CD4-positive, CD25-positive, alpha-beta regulatory T cell (primary cell): ENCODE measurements around the gene NACC2. TPM values are rescaled to one million over a fixed set of nuclear protein-coding genes. Genes with fewer than 3 reads are reported as not detected.

Experiments
- ATAC-seq, 2 donors: fragments of 150-1000 bp; cut with Tn5 transposase; one replicate each; pipeline ENCODE4 v1.10.0; 2021; ENCODE audit warnings: low read depth in 2 of 2, moderate number of reproducible peaks in 2 of 2, moderate library complexity in 1 of 2
- DNase-seq, 3 donors: peaks; one replicate each; pipeline versions ENCODE4 v3.0.0 to v3.0.0-alpha.2; 2012 to 2022; ENCODE audit warnings: mixed read lengths in 1 of 3
- H3K27ac ChIP-seq: one replicate; pipeline ENCODE4 v1.7.0; 2013; ENCODE audit warnings: mild to moderate bottlenecking, low read length; ENCODE audit not compliant: insufficient read depth, poor library complexity, severe bottlenecking
- H3K27me3 ChIP-seq: one replicate; pipeline ENCODE4 v1.7.0; 2013; ENCODE audit warnings: low read length; ENCODE audit not compliant: control insufficient read depth, insufficient read depth
- H3K36me3 ChIP-seq: one replicate; pipeline ENCODE4 v1.7.0; 2013; ENCODE audit warnings: mild to moderate bottlenecking, low read length, moderate library complexity; ENCODE audit not compliant: control insufficient read depth, insufficient read depth
- H3K4me1 ChIP-seq: 2 replicates; pipeline ENCODE4 v1.7.0; 2013; ENCODE audit warnings: mild to moderate bottlenecking, low read length; ENCODE audit not compliant: insufficient read depth, control insufficient read depth, poor library complexity, severe bottlenecking
- H3K4me3 ChIP-seq: one replicate; pipeline ENCODE4 v1.7.0; 2013; ENCODE audit warnings: low read depth, mild to moderate bottlenecking, low read length, moderate library complexity
- H3K9me3 ChIP-seq, 2 experiments: 1 replicate in 1 of 2; 2 replicates in 1 of 2; pipeline ENCODE4 v1.7.0; 2013; ENCODE audit warnings: low read length in 2 of 2, mild to moderate bottlenecking in 1 of 2, moderate library complexity in 1 of 2; ENCODE audit not compliant: control insufficient read depth in 2 of 2
- H3K27ac Mint-ChIP-seq, 3 donors: one replicate each; pipeline ENCODE4 v1.8.0; 2020 to 2022; ENCODE audit warnings: mild to moderate bottlenecking in 3 of 3, mixed read lengths in 3 of 3, moderate library complexity in 2 of 3
- H3K27me3 Mint-ChIP-seq: one replicate; pipeline ENCODE4 v1.8.0; 2022; ENCODE audit warnings: mild to moderate bottlenecking, mixed read lengths
- H3K36me3 Mint-ChIP-seq: one replicate; pipeline ENCODE4 v1.8.0; 2020; ENCODE audit warnings: mixed read lengths
- H3K4me1 Mint-ChIP-seq, 4 donors: one replicate each; pipeline ENCODE4 v1.8.0; 2020 to 2022; ENCODE audit warnings: mixed read lengths in 4 of 4, mild to moderate bottlenecking in 1 of 4
- H3K4me3 Mint-ChIP-seq, 4 donors: one replicate each; pipeline ENCODE4 v1.8.0; 2020 to 2022; ENCODE audit warnings: mild to moderate bottlenecking in 4 of 4, mixed read lengths in 4 of 4, moderate library complexity in 3 of 4
- H3K9me3 Mint-ChIP-seq, 7 donors: one replicate each; pipeline ENCODE4 v1.8.0; 2020 to 2022; ENCODE audit warnings: mixed read lengths in 7 of 7, mild to moderate bottlenecking in 3 of 7, moderate library complexity in 2 of 7
- polyA plus RNA-seq, 4 donors: library from polyadenylated mRNA; unstranded; fragments of 300-500 nt; fragmentation: Illumina TruSeq; gene quantifications; one replicate each; pipeline ENCODE4 v1.2.3, GENCODE V29; 2021
- total RNA-seq: library from RNA; stranded (reverse); gene quantifications from one replicate; pipeline ENCODE4 v1.2.3, GENCODE V29; 2022

Gene NACC2
- total and polyA plus RNA-seq, 5 donors from 2014 or later = 0.76 to 4.8 (median 1.0) TPM

DNA sequence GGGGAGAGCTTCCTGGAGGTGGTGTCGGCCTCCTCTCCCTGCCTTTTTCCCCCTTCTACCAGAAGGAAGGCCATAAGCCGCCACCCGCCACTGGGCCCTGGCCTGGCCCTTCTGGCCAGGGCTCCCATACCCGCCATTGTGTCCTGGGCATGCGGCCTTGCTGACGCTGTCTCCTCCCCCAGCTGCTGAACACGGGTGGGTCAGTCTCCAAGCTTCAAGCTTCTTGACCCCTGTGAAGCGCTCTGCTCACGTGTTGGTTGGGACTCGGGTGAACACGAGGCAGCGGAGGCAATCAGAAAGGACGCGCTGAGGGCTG is 109.7 kb downstream of the NACC2 start:
- H3K9me3 Mint-ChIP-seq = no peaks in the 10 kb centered on the region
- H3K4me1 Mint-ChIP-seq = peaks cover 0 to 6% (median under 1%) of the 10 kb centered on the region in 4 donors
- Histone ChIP-seq H3K36me3 (no peaks in the 10 kb centered on the region), H3K4me3 (no peak overlapping the region), H3K9me3 (no peaks in the 10 kb centered on the region), H3K27ac (no peak overlapping the region), H3K4me1 (peaks cover 12% of the 10 kb centered on the region), H3K27me3 (no peaks in the 10 kb centered on the region)
- DNase-seq (no peak), ATAC-seq (no peak)
- H3K4me3 Mint-ChIP-seq = no peak overlapping the region
- H3K27me3 Mint-ChIP-seq = no peaks in the 10 kb centered on the region
- H3K27ac Mint-ChIP-seq = no peak overlapping the region
- no peaks in the 10 kb centered on the region for H3K36me3 Mint-ChIP-seq

DNA sequence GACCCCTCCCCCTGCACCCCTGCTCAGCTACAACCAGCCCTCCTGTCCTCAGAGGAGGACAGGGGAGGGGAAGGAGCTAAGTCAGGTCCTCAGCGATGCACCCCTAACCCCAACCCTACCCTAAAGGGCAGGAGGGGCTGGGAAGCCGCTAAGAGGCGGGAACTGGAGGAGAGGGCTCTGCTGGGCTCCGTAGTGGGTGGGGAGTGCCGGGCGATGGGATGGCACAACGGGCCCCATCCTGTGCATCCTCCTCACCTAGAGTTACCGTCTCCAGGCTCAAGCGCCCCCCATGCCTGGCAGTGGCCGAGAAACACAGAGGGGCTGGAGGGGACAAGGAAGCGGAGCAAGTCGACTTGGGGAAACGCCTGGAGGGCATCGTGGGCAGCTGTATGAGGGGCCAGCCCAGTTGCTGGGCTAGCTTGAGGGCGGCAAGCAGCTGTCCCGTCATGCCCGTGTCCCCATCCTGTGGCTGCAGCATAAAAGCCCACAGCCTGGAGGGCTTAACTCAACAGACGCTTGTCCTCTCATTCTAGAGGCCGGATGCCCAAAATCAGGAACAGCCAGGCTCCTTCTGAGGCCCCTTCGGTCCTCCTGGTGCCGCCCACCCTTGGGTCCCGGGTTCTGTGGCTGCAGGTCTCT is 110.9 kb downstream of the NACC2 start:
- no peaks in the 10 kb centered on the region for H3K36me3 Mint-ChIP-seq
- DNase-seq = no peak
- no peak overlapping the region for H3K27ac Mint-ChIP-seq

DNA sequence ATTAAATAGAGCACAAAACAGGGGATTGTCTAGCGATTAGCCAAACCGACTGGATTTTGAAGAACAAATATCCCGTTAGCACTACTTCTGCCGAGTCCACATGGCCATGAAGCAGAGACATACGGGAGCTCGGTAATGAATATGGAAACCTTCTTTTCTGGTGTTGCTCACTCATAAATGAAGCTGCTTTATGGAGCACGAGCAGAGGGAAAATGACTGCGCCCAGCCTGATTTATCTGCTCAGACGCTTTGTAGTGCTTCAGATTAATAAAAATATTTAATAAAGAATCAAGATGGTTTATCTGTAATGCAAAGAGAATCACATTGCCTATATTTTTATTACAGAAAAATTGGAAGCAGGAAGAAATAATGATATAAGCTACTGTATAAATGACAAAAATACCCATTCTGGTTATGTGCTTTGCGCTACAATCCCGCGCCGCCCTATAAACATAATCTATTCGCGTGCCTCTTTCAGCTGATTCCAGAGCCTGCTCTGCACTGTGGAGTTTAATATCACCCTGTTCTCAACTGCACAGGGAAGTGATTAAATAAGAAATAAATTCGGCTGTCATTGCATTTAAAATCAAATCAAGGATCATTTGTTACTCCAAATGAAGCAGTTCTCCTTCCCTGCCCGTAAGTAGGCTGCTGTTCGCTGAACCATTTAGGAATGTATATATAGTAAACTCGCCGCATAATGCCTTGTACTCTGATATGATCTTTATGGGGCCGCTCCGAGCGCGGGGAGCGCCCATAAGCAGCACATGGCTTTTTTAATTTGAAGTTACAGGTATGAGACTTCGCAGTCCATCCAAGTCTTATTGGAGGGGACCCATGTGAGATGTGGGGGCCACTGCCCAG is 111.6 kb downstream of the NACC2 start:
- H3K27ac Mint-ChIP-seq = no peak overlapping the region
- H3K4me3 ChIP-seq = no peak overlapping the region
- H3K9me3 Mint-ChIP-seq = no peaks in the 10 kb centered on the region
- DNase-seq (no peak), ATAC-seq (no peak)
- H3K36me3 Mint-ChIP-seq = no peaks in the 10 kb centered on the region
- peaks cover 14% of the 10 kb centered on the region for H3K4me1 ChIP-seq
- no peak overlapping the region for H3K4me3 Mint-ChIP-seq
- no peaks in the 10 kb centered on the region for H3K27me3 ChIP-seq
- H3K9me3 ChIP-seq = no peaks in the 10 kb centered on the region
- H3K36me3 ChIP-seq = no peaks in the 10 kb centered on the region
- H3K27ac ChIP-seq = no peak overlapping the region
- peaks cover 0 to 18% (median 6%) of the 10 kb centered on the region in 4 donors for H3K4me1 Mint-ChIP-seq
- H3K27me3 Mint-ChIP-seq = no peaks in the 10 kb centered on the region

More for the DNA sequence above, 110.9 kb downstream of the NACC2 start:
- no peak overlapping the region for H3K4me3 Mint-ChIP-seq
- Histone ChIP-seq H3K4me1 (peaks cover 7% of the 10 kb centered on the region), H3K27ac (no peak overlapping the region), H3K27me3 (no peaks in the 10 kb centered on the region), H3K4me3 (no peak overlapping the region), H3K36me3 (no peaks in the 10 kb centered on the region), H3K9me3 (no peaks in the 10 kb centered on the region)
- no peaks in the 10 kb centered on the region for H3K9me3 Mint-ChIP-seq
- no peaks in the 10 kb centered on the region for H3K27me3 Mint-ChIP-seq
- H3K4me1 Mint-ChIP-seq = peaks cover 0 to 11% (median 2%) of the 10 kb centered on the region in 4 donors
- ATAC-seq = no peak

DNA sequence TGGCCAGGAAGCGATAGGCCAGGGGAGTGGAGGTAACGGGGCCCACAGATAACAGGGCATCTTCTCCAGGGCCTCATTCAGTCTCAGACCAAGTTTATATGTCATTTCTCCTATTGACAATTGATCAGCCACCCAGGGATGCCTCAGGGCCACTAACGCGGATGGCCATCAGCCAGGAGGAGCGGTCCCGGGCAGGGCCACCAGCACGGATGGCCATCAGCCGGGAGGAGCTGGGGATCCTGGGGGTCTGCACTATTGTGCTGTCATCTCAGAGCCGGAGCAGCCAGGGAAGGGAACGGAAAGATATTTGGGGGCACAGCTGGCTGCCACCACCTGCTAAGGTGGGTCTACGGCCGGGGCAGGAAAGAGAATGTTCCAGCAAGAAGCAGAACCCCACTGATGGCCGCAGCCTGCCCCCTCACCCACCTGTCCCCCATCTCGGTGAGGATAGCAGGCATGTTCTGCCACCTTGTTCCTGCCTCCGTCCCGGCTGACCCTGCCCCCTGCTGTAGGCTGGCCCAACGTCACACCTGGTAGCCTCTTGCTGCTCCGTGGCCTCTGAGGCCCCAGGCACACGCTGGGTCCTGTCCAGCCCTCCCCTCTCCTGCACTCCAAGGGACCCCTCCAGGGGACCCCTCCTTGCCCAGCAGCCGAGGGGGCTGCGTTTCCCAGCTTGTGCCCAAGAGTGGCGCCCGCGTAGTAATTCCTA is 112.4 kb downstream of the NACC2 start:
- Mint-ChIP-seq H3K4me1 (peaks cover 0 to 18% (median 6%) of the 10 kb centered on the region in 4 donors), H3K27me3 (no peaks in the 10 kb centered on the region), H3K36me3 (no peaks in the 10 kb centered on the region), H3K9me3 (no peaks in the 10 kb centered on the region), H3K4me3 (no peak overlapping the region), H3K27ac (no peak overlapping the region)
- ATAC-seq (no peak), DNase-seq (no peak)
- no peaks in the 10 kb centered on the region for H3K9me3 ChIP-seq
- no peak overlapping the region for H3K4me3 ChIP-seq
- no peaks in the 10 kb centered on the region for H3K36me3 ChIP-seq
- no peak overlapping the region for H3K27ac ChIP-seq
- no peaks in the 10 kb centered on the region for H3K27me3 ChIP-seq
- peaks cover 17% of the 10 kb centered on the region for H3K4me1 ChIP-seq

DNA sequence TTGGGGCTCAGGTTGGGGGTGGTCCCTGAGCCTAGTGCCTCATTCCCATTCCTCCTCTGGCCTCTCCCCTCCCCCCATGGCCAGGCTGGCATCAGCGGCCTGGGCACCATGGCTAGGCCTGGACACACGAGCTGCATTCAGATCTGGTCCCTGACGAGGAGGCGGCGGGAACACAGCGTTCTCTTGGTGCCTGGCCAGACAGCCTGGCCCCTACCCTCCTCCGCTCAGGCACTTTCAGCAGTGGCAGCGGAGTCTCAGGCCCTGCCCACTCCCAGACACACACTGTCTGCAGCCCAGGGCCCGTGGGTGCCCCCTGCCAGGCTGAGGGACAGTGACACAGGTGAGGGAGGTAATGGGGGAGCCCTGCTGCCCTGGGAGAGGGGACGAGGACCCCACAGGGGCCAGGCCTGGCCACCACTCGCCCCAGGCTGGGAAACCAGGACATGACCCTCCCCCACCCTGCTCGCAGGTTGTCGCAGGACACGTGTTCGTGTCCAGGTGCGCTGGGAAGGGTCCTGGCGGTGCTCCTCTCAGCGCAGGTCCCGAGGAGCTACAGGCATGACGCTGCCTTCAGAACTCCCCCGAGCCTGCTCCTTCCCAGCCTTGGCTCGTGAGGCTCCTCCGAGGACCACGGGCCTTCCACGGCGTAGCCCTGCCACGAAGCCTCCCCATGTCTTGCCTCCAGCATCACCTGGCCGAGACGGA is 114.0 kb downstream of the NACC2 start:
- no peaks in the 10 kb centered on the region for H3K27me3 ChIP-seq
- no peak overlapping the region for H3K27ac ChIP-seq
- Mint-ChIP-seq H3K9me3 (no peaks in the 10 kb centered on the region), H3K36me3 (no peaks in the 10 kb centered on the region), H3K4me1 (peaks cover 0 to 22% (median 6%) of the 10 kb centered on the region in 4 donors), H3K27ac (no peak overlapping the region), H3K4me3 (no peak overlapping the region), H3K27me3 (no peaks in the 10 kb centered on the region)
- peaks cover 17% of the 10 kb centered on the region for H3K4me1 ChIP-seq
- H3K9me3 ChIP-seq = no peaks in the 10 kb centered on the region
- DNase-seq = no peak
- no peak for ATAC-seq
- no peak overlapping the region for H3K4me3 ChIP-seq
- H3K36me3 ChIP-seq = no peaks in the 10 kb centered on the region

DNA sequence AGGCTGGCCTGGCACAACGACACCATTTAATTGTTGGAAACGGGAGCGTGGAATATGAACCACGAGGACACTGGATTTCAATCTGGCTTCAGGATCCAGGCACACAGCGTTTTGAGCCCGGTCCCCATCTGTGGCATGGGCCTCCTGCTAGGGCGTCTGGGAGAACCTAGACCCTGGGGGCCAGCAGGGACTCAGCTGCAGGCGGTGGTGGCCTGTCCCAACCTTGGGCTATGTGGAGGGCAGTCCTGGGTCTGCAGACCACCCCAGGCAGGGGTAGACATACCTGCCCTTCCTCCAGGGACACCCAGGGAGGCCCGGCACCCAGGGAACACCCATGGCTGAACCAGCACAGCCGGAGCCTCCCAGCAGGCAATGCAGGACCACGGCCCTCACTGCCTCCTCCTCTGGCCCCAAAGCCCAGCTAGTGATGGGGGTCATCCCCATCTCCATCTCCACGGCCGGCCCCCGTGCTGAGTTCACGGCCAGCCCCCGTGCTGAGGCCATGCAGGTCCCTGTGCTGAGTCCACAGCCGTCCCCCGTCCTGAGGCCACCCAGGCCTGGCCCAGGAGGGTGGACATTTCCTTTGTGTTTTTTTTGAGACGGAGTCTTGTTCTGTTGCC is 115.4 kb downstream of the NACC2 start:
- no peak for DNase-seq
- H3K27ac ChIP-seq = no peak overlapping the region
- Mint-ChIP-seq H3K4me3 (peak overlapping the region in 1 of 4 donors; percentile 16), H3K27me3 (no peaks in the 10 kb centered on the region), H3K27ac (no peak overlapping the region), H3K9me3 (no peaks in the 10 kb centered on the region), H3K36me3 (no peaks in the 10 kb centered on the region), H3K4me1 (peaks cover 0 to 22% (median 6%) of the 10 kb centered on the region in 4 donors)
- H3K4me3 ChIP-seq = no peak overlapping the region
- no peak for ATAC-seq
- peaks cover 17% of the 10 kb centered on the region for H3K4me1 ChIP-seq
- H3K27me3 ChIP-seq = no peaks in the 10 kb centered on the region
- no peaks in the 10 kb centered on the region for H3K36me3 ChIP-seq
- no peaks in the 10 kb centered on the region for H3K9me3 ChIP-seq
